Testis (tissue), 2 donors: ENCODE data around the gene ERLIN1.

Experiments used
- POLR2A ChIP-seq: fragments of 450-650 bp; IDR thresholded peaks from one replicate; pipeline ENCODE4 v1.6.1; 2017; ENCODE audit warnings: antibody characterized with exemption, mild to moderate bottlenecking, moderate library complexity
- TF ChIP-seq, protein P1 (sequence below), 3 experiments: fragments of 450-650 bp in 2 of 3; fragments of 200-600 bp in 1 of 3; sonication (generic) in 1 of 3; IDR thresholded peaks; one replicate each; pipeline ENCODE4 v1.5.1; 2016 to 2019; ENCODE audit warnings: antibody characterized with exemption in 3 of 3, mild to moderate bottlenecking in 2 of 3, moderate library complexity in 1 of 3

DNA sequence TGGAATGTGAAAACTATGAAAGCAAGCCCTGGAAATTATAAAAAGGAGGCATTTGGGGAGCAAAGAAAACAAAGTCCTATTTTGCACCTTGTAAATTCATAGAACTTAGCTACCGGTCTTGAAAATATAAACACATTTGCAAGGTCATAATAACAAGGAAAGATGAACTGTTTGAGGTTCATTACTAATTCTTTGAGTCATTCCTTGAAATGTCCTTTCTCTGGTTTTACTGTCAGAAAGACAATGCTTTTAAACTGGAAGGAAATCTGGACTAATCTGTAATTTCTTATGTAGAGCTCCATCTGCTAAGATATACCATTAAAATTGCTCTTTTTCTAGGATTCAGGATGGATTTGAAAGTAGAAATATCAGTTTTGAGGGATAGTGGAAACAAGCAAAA, 1.4 kb downstream of the ERLIN1 start:
- TF ChIP-seq, protein P1, sequence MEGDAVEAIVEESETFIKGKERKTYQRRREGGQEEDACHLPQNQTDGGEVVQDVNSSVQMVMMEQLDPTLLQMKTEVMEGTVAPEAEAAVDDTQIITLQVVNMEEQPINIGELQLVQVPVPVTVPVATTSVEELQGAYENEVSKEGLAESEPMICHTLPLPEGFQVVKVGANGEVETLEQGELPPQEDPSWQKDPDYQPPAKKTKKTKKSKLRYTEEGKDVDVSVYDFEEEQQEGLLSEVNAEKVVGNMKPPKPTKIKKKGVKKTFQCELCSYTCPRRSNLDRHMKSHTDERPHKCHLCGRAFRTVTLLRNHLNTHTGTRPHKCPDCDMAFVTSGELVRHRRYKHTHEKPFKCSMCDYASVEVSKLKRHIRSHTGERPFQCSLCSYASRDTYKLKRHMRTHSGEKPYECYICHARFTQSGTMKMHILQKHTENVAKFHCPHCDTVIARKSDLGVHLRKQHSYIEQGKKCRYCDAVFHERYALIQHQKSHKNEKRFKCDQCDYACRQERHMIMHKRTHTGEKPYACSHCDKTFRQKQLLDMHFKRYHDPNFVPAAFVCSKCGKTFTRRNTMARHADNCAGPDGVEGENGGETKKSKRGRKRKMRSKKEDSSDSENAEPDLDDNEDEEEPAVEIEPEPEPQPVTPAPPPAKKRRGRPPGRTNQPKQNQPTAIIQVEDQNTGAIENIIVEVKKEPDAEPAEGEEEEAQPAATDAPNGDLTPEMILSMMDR (IDR thresholded peaks at IDR 0.05) = no peak
- TF ChIP-seq POLR2A = no peak
